IMR-90 (cell line): ENCODE results near the gene SCFD2. TPM values are rescaled to one million over a fixed set of nuclear protein-coding genes. Genes with fewer than 3 reads are reported as not detected.

ENCODE experiments used
- ATAC-seq: fragments of 200-7000 bp; cut with Tn5 transposase; 2 replicates; pipeline ENCODE4 v1.9.1; 2020; ENCODE audit warnings: low read depth, mild to moderate bottlenecking, moderate library complexity
- BruUV-seq: library from RNA; stranded (reverse); fragments of 400-500 nt; replicated peaks from 2 replicates; lab custom pipeline; 2021; lab: Mats Ljungman, UMichigan
- CTCF ChIA-PET: fragments of 300-600 bp; formaldehyde crosslinking; extraction: SDS; loops from one replicate; lab custom pipeline; 2021; ENCODE audit warnings: antibody characterized with exemption; lab: Yijun Ruan, JAX
- POLR2A ChIA-PET: fragments of 300-600 bp; sonication (Branson Sonifier 250); formaldehyde crosslinking; loops from one replicate; lab custom pipeline; 2022; ENCODE audit warnings: antibody characterized with exemption; ENCODE audit not compliant: unreplicated experiment; lab: Charles Lee
- DNase-seq: peaks from one replicate; pipeline ENCODE4 v3.0.0; 2013
- H2AFZ ChIP-seq: replicated peaks from 2 replicates; pipeline ENCODE3; 2013; ENCODE audit warnings: low read length, mild to moderate bottlenecking; ENCODE audit not compliant: poor library complexity
- H2AK5ac ChIP-seq: 2 replicates; pipeline ENCODE4 v1.6.1; 2013; ENCODE audit warnings: low read depth, low read length, inconsistent platforms
- H2AK9ac ChIP-seq: replicated peaks from 2 replicates; pipeline ENCODE3; 2013; ENCODE audit warnings: mild to moderate bottlenecking, low read depth, low read length, moderate library complexity; ENCODE audit not compliant: poor library complexity
- H2BK120ac ChIP-seq: 2 replicates; pipeline ENCODE4 v1.6.1; 2013; ENCODE audit warnings: low read depth, low read length, inconsistent platforms
- H2BK15ac ChIP-seq: 3 replicates; pipeline ENCODE4 v1.6.1; 2013; ENCODE audit warnings: low read depth, low read length, inconsistent platforms
- H2BK20ac ChIP-seq: 2 replicates; pipeline ENCODE4 v1.6.1; 2013; ENCODE audit warnings: low read depth, mild to moderate bottlenecking, inconsistent platforms, low read length, moderate library complexity
- H2BK5ac ChIP-seq: 2 replicates; pipeline ENCODE4 v1.6.1; 2013; ENCODE audit warnings: mild to moderate bottlenecking, low read depth, low read length, inconsistent platforms; ENCODE audit not compliant: poor library complexity, severe bottlenecking
- H3K14ac ChIP-seq: replicated peaks from 2 replicates; pipeline ENCODE4 v1.6.1; 2013; ENCODE audit warnings: low read depth, low read length, inconsistent platforms
- H3K18ac ChIP-seq: 2 replicates; pipeline ENCODE4 v1.6.1; 2013; ENCODE audit warnings: low read depth, low read length, control low read depth
- H3K23ac ChIP-seq: 2 replicates; pipeline ENCODE4 v1.6.1; 2013; ENCODE audit warnings: low read depth, low read length, inconsistent platforms
- H3K27ac ChIP-seq: 2 replicates; pipeline ENCODE4 v1.5.1; 2013; ENCODE audit warnings: mild to moderate bottlenecking, control low read depth, low read length; ENCODE audit not compliant: insufficient read depth
- H3K27me3 ChIP-seq: 2 replicates; pipeline ENCODE4 v1.6.1; 2013; ENCODE audit warnings: low read length; ENCODE audit not compliant: control insufficient read depth, insufficient read depth
- H3K36me3 ChIP-seq: 2 replicates; pipeline ENCODE4 v1.6.1; 2013; ENCODE audit warnings: low read length, mixed read lengths; ENCODE audit not compliant: control insufficient read depth, insufficient read depth
- H3K4ac ChIP-seq: 2 replicates; pipeline ENCODE4 v1.6.1; 2013; ENCODE audit warnings: low read depth, low read length, inconsistent platforms
- H3K4me1 ChIP-seq: 2 replicates; pipeline ENCODE4 v1.6.1; 2013; ENCODE audit warnings: low read length, mixed read lengths; ENCODE audit not compliant: control insufficient read depth, insufficient read depth
- H3K4me2 ChIP-seq: 2 replicates; pipeline ENCODE4 v1.6.1; 2013; ENCODE audit warnings: low read depth, mild to moderate bottlenecking, control low read depth, low read length, moderate library complexity
- H3K4me3 ChIP-seq: 2 replicates; pipeline ENCODE4 v1.5.1; 2013; ENCODE audit warnings: low read depth, mild to moderate bottlenecking, control low read depth, low read length, moderate library complexity; ENCODE audit not compliant: insufficient read depth
- H3K56ac ChIP-seq: 2 replicates; pipeline ENCODE4 v1.6.1; 2013; ENCODE audit warnings: low read length, inconsistent platforms; ENCODE audit not compliant: insufficient read depth; ENCODE audit errors: extremely low read depth
- H3K79me1 ChIP-seq, 2 experiments: 2 replicates each; pipeline ENCODE4 v1.6.1; 2013; ENCODE audit warnings: low read length in 2 of 2, inconsistent platforms in 1 of 2, low read depth in 1 of 2
- H3K9ac ChIP-seq: 2 replicates; pipeline ENCODE4 v1.6.1; 2013; ENCODE audit warnings: low read depth, low read length, control low read depth
- H3K9me1 ChIP-seq: 2 replicates; pipeline ENCODE4 v1.6.1; 2013; ENCODE audit warnings: low read length, inconsistent platforms; ENCODE audit not compliant: insufficient read depth
- H3K9me3 ChIP-seq: 2 replicates; pipeline ENCODE4 v1.6.1; 2013; ENCODE audit warnings: low read length; ENCODE audit not compliant: control insufficient read depth, insufficient read depth
- H4K20me1 ChIP-seq: 2 replicates; pipeline ENCODE4 v1.6.1; 2013; ENCODE audit warnings: low read length, inconsistent platforms; ENCODE audit not compliant: insufficient read depth
- H4K5ac ChIP-seq: 2 replicates; pipeline ENCODE4 v1.6.1; 2013; ENCODE audit warnings: mild to moderate bottlenecking, low read depth, low read length, control low read depth
- H4K8ac ChIP-seq, 2 experiments: 2 replicates each; pipeline ENCODE4 v1.6.1; 2013; ENCODE audit warnings: low read depth in 2 of 2, low read length in 2 of 2, control low read depth in 1 of 2, inconsistent platforms in 1 of 2
- H4K91ac ChIP-seq: 2 replicates; pipeline ENCODE4 v1.6.1; 2013; ENCODE audit warnings: low read depth, low read length, inconsistent platforms; ENCODE audit not compliant: insufficient read depth
- BHLHE40 ChIP-seq: fragments of 150-350 bp; IDR thresholded peaks from 2 replicates; pipeline ENCODE4 v1.6.1; 2016; ENCODE audit warnings: mild to moderate bottlenecking, low read depth, low read length
- CEBPB ChIP-seq: IDR thresholded peaks from 2 replicates; pipeline ENCODE4 v1.6.1; 2012; ENCODE audit warnings: low read depth, low read length, improper control_type of control experiment
- CHD1 ChIP-seq: IDR thresholded peaks from 2 replicates; pipeline ENCODE4 v1.6.1; 2012; ENCODE audit warnings: low read depth, low read length, improper control_type of control experiment
- FOS ChIP-seq: fragments of 150-350 bp; IDR thresholded peaks from 2 replicates; pipeline ENCODE4 v1.6.1; 2016; ENCODE audit warnings: low read depth, low read length
- MAFK ChIP-seq: IDR thresholded peaks from 2 replicates; pipeline ENCODE4 v1.6.1; 2012; ENCODE audit warnings: low read depth, low read length, improper control_type of control experiment
- MAZ ChIP-seq: IDR thresholded peaks from 2 replicates; pipeline ENCODE4 v1.6.1; 2012; ENCODE audit warnings: low read depth, mild to moderate bottlenecking, low read length, improper control_type of control experiment, moderate library complexity, borderline replicate concordance
- NFE2L2 ChIP-seq: fragments of 150-350 bp; IDR thresholded peaks from 2 replicates; pipeline ENCODE4 v1.6.1; 2016; ENCODE audit warnings: low read depth, mild to moderate bottlenecking, low read length
- POLR2A ChIP-seq: IDR thresholded peaks from 2 replicates; pipeline ENCODE4 v1.6.1; 2012; ENCODE audit warnings: mild to moderate bottlenecking, low read depth, low read length
- RAD21 ChIP-seq: IDR thresholded peaks from 2 replicates; pipeline ENCODE4 v1.6.1; 2012; ENCODE audit warnings: low read length, improper control_type of control experiment
- RFX5 ChIP-seq: IDR thresholded peaks from 2 replicates; pipeline ENCODE4 v1.8.0; 2012; ENCODE audit warnings: low read depth, mild to moderate bottlenecking, low read length, moderate library complexity
- SMC3 ChIP-seq: fragments of 150-350 bp; IDR thresholded peaks from 2 replicates; pipeline ENCODE4 v1.6.1; 2016; ENCODE audit warnings: low read depth, mild to moderate bottlenecking, antibody characterized with exemption, low read length, moderate library complexity
- WGBS, 2 experiments: methylation state at CpG; one replicate each; pipeline versions ENCODE4 v1.1.5 to v1.1.7; 2013; ENCODE audit warnings: missing lambda C conversion rate in 2 of 2; ENCODE audit not compliant: insufficient read length in 1 of 2; ENCODE audit errors: extremely low coverage in 2 of 2; 5-methylcytosine and 5-hydroxymethylcytosine counted together
- dilution Hi-C: fragments of 300-500 bp; cut with HindIII; formaldehyde crosslinking; loops from one replicate; pipeline ENCODE4 v1.14.3; 2018; ENCODE audit warnings: low sequenced_read_pairs; ENCODE audit not compliant: unreplicated experiment
- in situ Hi-C: fragments of 300-500 bp; cut with MboI; formaldehyde crosslinking; loops from 3 replicates; pipeline ENCODE4 v1.14.3; 2019; ENCODE audit warnings: low sequenced_read_pairs, inconsistent platforms, mixed read lengths
- intact Hi-C: fragments of 100-400 bp; cut with micrococcal nuclease; formaldehyde crosslinking; loops from 2 replicates; pipeline ENCODE4 v1.10.0; 2022
- polyA plus RNA-seq, 3 experiments: library from polyadenylated mRNA; depleted of rRNA; stranded (reverse); fragments of >200 nt; gene quantifications; 2 replicates each; pipeline ENCODE4 v1.2.3, GENCODE V29; 2012; ENCODE audit warnings: low replicate concordance in 1 of 3
- total RNA-seq: library from RNA; depleted of rRNA; stranded (reverse); fragments of >200 nt; gene quantifications from 2 replicates; pipeline ENCODE4 v1.2.3, GENCODE V29; 2012
- TF ChIP-seq, protein P1 (sequence below): fragments of 150-350 bp; IDR thresholded peaks from 2 replicates; pipeline ENCODE4 v1.6.1; 2017; ENCODE audit warnings: mild to moderate bottlenecking, antibody characterized with exemption, low read length, low read depth
- TF ChIP-seq, protein P2 (sequence below): fragments of 150-350 bp; IDR thresholded peaks from 2 replicates; pipeline ENCODE4 v1.6.1; 2016; ENCODE audit warnings: low read depth, mild to moderate bottlenecking, low read length, moderate library complexity, borderline replicate concordance

The SCFD2 gene
- total and polyA plus RNA-seq, 2 of the 4 experiments (the other 2 are of a cell fraction): 18.9 to 62.4 TPM

DNA sequence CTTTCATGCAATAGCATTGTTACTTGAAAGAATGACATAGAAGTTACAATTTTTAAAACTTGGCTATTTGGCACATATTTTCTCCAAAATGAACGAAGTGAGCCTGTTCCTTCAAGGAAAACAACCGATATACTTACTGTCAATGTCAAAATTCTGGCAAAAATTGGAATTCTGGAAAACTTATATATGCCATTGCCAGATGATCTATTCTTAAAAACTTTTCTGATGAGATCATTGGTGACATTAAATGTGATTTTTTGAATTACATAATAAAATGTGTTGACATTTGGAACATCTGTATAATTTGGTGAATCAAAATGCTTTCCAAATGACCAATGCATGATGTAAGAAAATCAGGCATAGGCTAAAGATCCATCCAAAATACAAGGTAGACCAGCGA lies 209.0 kb downstream of the SCFD2 start:
- H3K18ac ChIP-seq: no peak overlapping the region
- DNase-seq (no peak), ATAC-seq (no peak)
- H3K79me1 ChIP-seq: no peaks in the 10 kb centered on the region; a peak in 1 of 4 replicates
- no peak overlapping the region for H4K91ac ChIP-seq
- no peaks in the 10 kb centered on the region for H3K27me3 ChIP-seq
- POLR2A ChIA-PET: no interaction called here
- intact Hi-C loops (no loop called here), in situ Hi-C loops (no loop called here), dilution Hi-C loops (no loop called here)
- TF ChIP-seq MAFK: no peak
- no peak for TF ChIP-seq FOS
- TF ChIP-seq SMC3: no peak
- TF ChIP-seq, protein P1, sequence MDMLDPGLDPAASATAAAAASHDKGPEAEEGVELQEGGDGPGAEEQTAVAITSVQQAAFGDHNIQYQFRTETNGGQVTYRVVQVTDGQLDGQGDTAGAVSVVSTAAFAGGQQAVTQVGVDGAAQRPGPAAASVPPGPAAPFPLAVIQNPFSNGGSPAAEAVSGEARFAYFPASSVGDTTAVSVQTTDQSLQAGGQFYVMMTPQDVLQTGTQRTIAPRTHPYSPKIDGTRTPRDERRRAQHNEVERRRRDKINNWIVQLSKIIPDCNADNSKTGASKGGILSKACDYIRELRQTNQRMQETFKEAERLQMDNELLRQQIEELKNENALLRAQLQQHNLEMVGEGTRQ: no peak
- TF ChIP-seq, protein P2, sequence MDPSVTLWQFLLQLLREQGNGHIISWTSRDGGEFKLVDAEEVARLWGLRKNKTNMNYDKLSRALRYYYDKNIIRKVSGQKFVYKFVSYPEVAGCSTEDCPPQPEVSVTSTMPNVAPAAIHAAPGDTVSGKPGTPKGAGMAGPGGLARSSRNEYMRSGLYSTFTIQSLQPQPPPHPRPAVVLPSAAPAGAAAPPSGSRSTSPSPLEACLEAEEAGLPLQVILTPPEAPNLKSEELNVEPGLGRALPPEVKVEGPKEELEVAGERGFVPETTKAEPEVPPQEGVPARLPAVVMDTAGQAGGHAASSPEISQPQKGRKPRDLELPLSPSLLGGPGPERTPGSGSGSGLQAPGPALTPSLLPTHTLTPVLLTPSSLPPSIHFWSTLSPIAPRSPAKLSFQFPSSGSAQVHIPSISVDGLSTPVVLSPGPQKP: no peak
- no peak for TF ChIP-seq BHLHE40
- TF ChIP-seq RAD21: no peak
- TF ChIP-seq NFE2L2: no peak
- no peak for TF ChIP-seq CHD1
- no peak for TF ChIP-seq CEBPB
- TF ChIP-seq RFX5: no peak
- TF ChIP-seq MAZ: no peak
- TF ChIP-seq POLR2A: no peak
- no peaks in the 10 kb centered on the region for H3K9me3 ChIP-seq
- no peak overlapping the region for H4K8ac ChIP-seq
- no CpG with 5 or more reads among the region's 3 CpGs for WGBS, 2 experiments
- H2BK15ac ChIP-seq: no peak overlapping the region
- H2AK9ac ChIP-seq: no peak overlapping the region
- H4K5ac ChIP-seq: no peak overlapping the region
- CTCF ChIA-PET: no interaction called here
- H3K36me3 ChIP-seq: no peaks in the 10 kb centered on the region
- H3K4me2 ChIP-seq: no peak overlapping the region
- no peak overlapping the region for H3K4ac ChIP-seq
- no peak overlapping the region for H2AK5ac ChIP-seq
- H3K27ac ChIP-seq: no peak overlapping the region
- no peak overlapping the region for H3K14ac ChIP-seq
- H3K9ac ChIP-seq: no peak overlapping the region
- no TSS peak for BruUV-seq
- no peak overlapping the region for H2BK120ac ChIP-seq
- H3K9me1 ChIP-seq: no peaks in the 10 kb centered on the region
- H2BK20ac ChIP-seq: no peak overlapping the region
- no peak overlapping the region for H2AFZ ChIP-seq
- no peak overlapping the region for H3K56ac ChIP-seq
- H3K23ac ChIP-seq: no peak overlapping the region
- no peak overlapping the region for H2BK5ac ChIP-seq
- H3K4me1 ChIP-seq: no peaks in the 10 kb centered on the region
- no peak overlapping the region for H3K4me3 ChIP-seq
- H4K20me1 ChIP-seq: no peaks in the 10 kb centered on the region
